ENCODE results near the gene RNF38. TPM values are rescaled to one million over a fixed set of nuclear protein-coding genes. Genes with fewer than 3 reads are reported as not detected.

Gene RNF38
- total and polyA plus RNA-seq, 7 donors = 7.6 to 36.9 (median 18.7) TPM

DNA sequence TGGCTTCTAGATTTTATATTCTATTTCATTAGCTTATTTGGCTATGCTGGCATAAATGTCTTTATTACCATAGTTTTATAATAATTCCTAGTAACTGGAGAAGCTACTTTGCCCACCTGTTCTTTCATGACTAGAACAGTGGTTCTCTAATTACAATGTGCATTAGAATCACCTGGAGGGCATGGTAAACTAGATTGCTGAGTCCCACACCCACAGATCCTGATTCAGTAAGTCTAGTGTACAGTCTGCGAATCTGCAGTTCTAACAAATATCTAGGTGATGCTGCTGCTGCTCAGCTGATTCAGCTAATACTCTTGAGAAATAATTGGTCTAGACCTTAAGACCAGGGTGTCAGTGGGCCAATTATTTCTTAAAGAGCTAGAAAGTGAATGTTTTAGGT, 35.5 kb downstream of the RNF38 start:
- no peaks in the 10 kb centered on the region for H3K4me1 ChIP-seq
- ATAC-seq = no peak
- TF ChIP-seq, protein P1, sequence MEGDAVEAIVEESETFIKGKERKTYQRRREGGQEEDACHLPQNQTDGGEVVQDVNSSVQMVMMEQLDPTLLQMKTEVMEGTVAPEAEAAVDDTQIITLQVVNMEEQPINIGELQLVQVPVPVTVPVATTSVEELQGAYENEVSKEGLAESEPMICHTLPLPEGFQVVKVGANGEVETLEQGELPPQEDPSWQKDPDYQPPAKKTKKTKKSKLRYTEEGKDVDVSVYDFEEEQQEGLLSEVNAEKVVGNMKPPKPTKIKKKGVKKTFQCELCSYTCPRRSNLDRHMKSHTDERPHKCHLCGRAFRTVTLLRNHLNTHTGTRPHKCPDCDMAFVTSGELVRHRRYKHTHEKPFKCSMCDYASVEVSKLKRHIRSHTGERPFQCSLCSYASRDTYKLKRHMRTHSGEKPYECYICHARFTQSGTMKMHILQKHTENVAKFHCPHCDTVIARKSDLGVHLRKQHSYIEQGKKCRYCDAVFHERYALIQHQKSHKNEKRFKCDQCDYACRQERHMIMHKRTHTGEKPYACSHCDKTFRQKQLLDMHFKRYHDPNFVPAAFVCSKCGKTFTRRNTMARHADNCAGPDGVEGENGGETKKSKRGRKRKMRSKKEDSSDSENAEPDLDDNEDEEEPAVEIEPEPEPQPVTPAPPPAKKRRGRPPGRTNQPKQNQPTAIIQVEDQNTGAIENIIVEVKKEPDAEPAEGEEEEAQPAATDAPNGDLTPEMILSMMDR (IDR thresholded peaks at IDR 0.05) = no peak
- 86 to 99% (median 97%) methylated on average over 1 of the region's 1 CpG for WGBS, 3 donors
- DNase-seq = no peak
- H3K36me3 ChIP-seq (ENCODE audit: insufficient read depth in 1 of 2, low read depth in 1 of 2) = peaks cover 6 to 59% of the 10 kb centered on the region in 2 donors
- H3K27ac ChIP-seq = no peak overlapping the region
- intact Hi-C loops (cut with DNase I) = no loop called here
- H3K9me3 ChIP-seq = no peaks in the 10 kb centered on the region
- H3K4me3 ChIP-seq = no peak overlapping the region
- H3K27me3 ChIP-seq (ENCODE audit: insufficient read depth in 3 of 3, low read length in 2 of 3) = no peaks in the 10 kb centered on the region

DNA sequence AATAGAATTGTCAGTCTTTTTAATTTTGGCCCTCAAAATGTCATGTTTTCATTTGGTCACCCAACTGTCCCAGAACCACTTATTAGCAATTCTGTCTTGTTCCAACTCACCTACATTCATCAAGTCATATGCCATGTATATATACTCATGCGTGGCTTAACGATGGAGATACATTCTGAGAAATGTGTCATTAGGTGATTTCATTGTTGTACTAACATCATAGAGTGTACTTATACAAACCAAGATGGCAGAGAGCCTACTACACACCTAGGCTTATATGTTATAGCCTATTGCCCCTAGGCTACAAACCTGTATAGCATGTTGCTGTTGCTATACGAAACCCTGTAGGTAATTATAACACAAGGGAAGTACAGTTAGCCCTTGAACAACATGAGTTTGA, 36.6 kb downstream of the RNF38 start:
- Histone ChIP-seq H3K27me3 (ENCODE audit: insufficient read depth in 3 of 3, low read length in 2 of 3) (no peaks in the 10 kb centered on the region), H3K4me3 (no peak overlapping the region), H3K36me3 (ENCODE audit: insufficient read depth in 1 of 2, low read depth in 1 of 2) (peaks cover 0 to 49% of the 10 kb centered on the region in 2 donors), H3K27ac (no peak overlapping the region), H3K4me1 (no peaks in the 10 kb centered on the region), H3K9me3 (no peaks in the 10 kb centered on the region)
- intact Hi-C loops (cut with DNase I) = no loop called here
- no peak for ATAC-seq
- no peak for DNase-seq
- no CpG with 5 or more reads among the region's 3 CpGs for WGBS, 3 donors
- TF ChIP-seq, protein P1 (IDR thresholded peaks at IDR 0.05) = no peak

DNA sequence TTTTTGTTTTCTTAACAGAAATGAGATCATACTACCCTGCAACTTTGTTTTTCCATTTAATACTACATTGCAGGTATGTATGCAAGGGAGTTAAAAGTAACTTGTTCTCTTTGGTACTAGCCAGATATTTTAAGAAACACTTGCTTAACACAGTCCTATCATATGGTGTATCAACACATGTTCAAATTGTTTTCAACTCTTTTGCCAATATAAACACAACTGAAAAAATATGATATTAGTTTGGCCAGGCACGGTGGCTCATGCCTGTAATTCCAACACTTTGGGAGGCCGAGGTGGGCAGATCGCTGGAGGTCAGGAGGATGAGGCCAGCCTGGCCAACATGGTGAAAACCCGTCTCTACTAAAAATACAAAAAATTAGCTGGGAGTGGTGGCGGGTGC, 41.6 kb downstream of the RNF38 start:
- Histone ChIP-seq H3K4me1 (no peaks in the 10 kb centered on the region), H3K27me3 (ENCODE audit: insufficient read depth in 3 of 3, low read length in 2 of 3) (no peaks in the 10 kb centered on the region), H3K27ac (no peak overlapping the region), H3K36me3 (ENCODE audit: insufficient read depth in 1 of 2, low read depth in 1 of 2) (peaks cover 0 to 58% of the 10 kb centered on the region in 2 donors), H3K4me3 (no peak overlapping the region), H3K9me3 (no peaks in the 10 kb centered on the region)
- TF ChIP-seq, protein P1 (IDR thresholded peaks at IDR 0.05) = no peak
- ATAC-seq = no peak
- 52 to 56% (median 53%) methylated on average over 5 of the region's 5 CpGs for WGBS, 3 donors
- intact Hi-C loops (cut with DNase I) = no loop called here
- DNase-seq = no peak

DNA sequence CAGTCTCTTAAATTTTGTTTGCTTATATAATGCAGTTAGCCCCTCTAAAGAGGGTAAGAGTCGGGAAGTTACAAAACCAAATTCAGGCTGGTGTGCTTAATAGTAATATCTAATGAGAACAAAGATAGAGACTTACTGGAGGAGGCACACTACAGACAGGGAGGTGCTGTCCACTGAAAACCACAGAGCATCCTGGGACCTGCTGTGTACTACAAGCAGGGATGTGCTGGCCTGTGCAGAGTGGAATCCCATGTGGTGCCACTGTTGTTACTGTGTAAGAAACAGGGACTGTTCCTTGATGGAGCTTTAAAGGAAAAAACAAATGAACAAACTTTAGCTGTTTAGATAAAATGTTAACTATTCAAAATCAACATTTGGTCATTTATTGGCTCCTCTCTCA, 42.4 kb downstream of the RNF38 start:
- Histone ChIP-seq H3K4me1 (no peaks in the 10 kb centered on the region), H3K27ac (no peak overlapping the region), H3K9me3 (no peaks in the 10 kb centered on the region), H3K36me3 (ENCODE audit: insufficient read depth in 1 of 2, low read depth in 1 of 2) (peaks cover 0 to 67% of the 10 kb centered on the region in 2 donors), H3K27me3 (ENCODE audit: insufficient read depth in 3 of 3, low read length in 2 of 3) (no peaks in the 10 kb centered on the region), H3K4me3 (no peak overlapping the region)
- WGBS, 3 donors = 88 to 94% (median 91%) methylated on average over 1 of the region's 1 CpG
- TF ChIP-seq, protein P1 (IDR thresholded peaks at IDR 0.05) = no peak
- DNase-seq (no peak), ATAC-seq (no peak)
- intact Hi-C loops (cut with DNase I) = no loop called here

DNA sequence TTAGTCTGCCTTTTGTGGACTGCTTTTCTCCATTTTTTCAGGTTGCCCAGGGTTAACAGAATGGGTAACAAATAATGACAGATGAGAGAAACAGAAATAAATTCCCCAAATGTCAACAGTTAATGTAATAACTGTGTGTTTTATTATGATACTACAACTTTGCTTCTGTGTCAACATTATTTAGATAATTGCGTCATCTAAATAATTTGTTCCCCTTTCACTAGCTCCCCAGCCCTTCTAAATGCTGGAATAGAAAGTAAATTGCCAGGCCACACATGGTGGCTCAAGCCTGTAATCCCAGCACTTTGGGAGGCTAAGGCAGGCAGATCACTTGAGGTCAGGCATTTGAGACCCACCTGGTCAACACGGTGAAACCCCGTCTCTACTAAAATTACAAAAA, 53.5 kb downstream of the RNF38 start:
- Histone ChIP-seq H3K9me3 (no peaks in the 10 kb centered on the region), H3K27ac (no peak overlapping the region), H3K27me3 (ENCODE audit: insufficient read depth in 3 of 3, low read length in 2 of 3) (no peaks in the 10 kb centered on the region), H3K4me1 (no peaks in the 10 kb centered on the region), H3K4me3 (no peak overlapping the region), H3K36me3 (ENCODE audit: insufficient read depth in 1 of 2, low read depth in 1 of 2) (peaks cover 15 to 98% of the 10 kb centered on the region in 2 donors)
- DNase-seq (no peak), ATAC-seq (no peak)
- WGBS, 3 donors = 92 to 96% (median 92%) methylated on average over 3 of the region's 3 CpGs
- intact Hi-C loops (cut with DNase I) = no loop called here
- TF ChIP-seq, protein P1 (IDR thresholded peaks at IDR 0.05) = no peak

Measured in psoas muscle (tissue), 8 donors.